Ishikawa (cell line): Measurements from ENCODE around the gene TBC1D2.

Source experiments
- CEBPB ChIP-seq: IDR thresholded peaks from 2 replicates; pipeline ENCODE4 v1.6.1; 2012
- CREB1 ChIP-seq: IDR thresholded peaks from 2 replicates; pipeline ENCODE4 v1.6.1; 2012; ENCODE audit warnings: low read depth
- EGR1 ChIP-seq: IDR thresholded peaks from 2 replicates; pipeline ENCODE4 v1.6.1; 2012
- EP300 ChIP-seq: IDR thresholded peaks from 2 replicates; pipeline ENCODE4 v1.6.1; 2012; ENCODE audit warnings: borderline replicate concordance
- MAX ChIP-seq: IDR thresholded peaks from 2 replicates; pipeline ENCODE4 v1.6.1; 2012
- TAF1 ChIP-seq: IDR thresholded peaks from 2 replicates; pipeline ENCODE4 v1.6.1; 2012; ENCODE audit warnings: low read depth, mild to moderate bottlenecking
- TCF12 ChIP-seq: IDR thresholded peaks from 2 replicates; pipeline ENCODE4 v1.6.1; 2012; ENCODE audit warnings: low read depth
- USF1 ChIP-seq: IDR thresholded peaks from 2 replicates; pipeline ENCODE4 v1.6.1; 2012
- YY1 ChIP-seq: IDR thresholded peaks from 2 replicates; pipeline ENCODE4 v1.6.1; 2012; ENCODE audit warnings: low read depth
- ZBTB7A ChIP-seq: IDR thresholded peaks from 2 replicates; pipeline ENCODE4 v1.6.1; 2012; ENCODE audit warnings: low read depth
- TF ChIP-seq, protein P1 (sequence below): IDR thresholded peaks from 2 replicates; pipeline ENCODE4 v1.6.1; 2012; ENCODE audit warnings: low read depth, mild to moderate bottlenecking

GRCh38 chr9:98164912-98165311 is 90.5 kb downstream of the TBC1D2 start:
- TF ChIP-seq USF1: no peak
- TF ChIP-seq EGR1: no peak
- TF ChIP-seq ZBTB7A: no peak
- TF ChIP-seq, protein P1, sequence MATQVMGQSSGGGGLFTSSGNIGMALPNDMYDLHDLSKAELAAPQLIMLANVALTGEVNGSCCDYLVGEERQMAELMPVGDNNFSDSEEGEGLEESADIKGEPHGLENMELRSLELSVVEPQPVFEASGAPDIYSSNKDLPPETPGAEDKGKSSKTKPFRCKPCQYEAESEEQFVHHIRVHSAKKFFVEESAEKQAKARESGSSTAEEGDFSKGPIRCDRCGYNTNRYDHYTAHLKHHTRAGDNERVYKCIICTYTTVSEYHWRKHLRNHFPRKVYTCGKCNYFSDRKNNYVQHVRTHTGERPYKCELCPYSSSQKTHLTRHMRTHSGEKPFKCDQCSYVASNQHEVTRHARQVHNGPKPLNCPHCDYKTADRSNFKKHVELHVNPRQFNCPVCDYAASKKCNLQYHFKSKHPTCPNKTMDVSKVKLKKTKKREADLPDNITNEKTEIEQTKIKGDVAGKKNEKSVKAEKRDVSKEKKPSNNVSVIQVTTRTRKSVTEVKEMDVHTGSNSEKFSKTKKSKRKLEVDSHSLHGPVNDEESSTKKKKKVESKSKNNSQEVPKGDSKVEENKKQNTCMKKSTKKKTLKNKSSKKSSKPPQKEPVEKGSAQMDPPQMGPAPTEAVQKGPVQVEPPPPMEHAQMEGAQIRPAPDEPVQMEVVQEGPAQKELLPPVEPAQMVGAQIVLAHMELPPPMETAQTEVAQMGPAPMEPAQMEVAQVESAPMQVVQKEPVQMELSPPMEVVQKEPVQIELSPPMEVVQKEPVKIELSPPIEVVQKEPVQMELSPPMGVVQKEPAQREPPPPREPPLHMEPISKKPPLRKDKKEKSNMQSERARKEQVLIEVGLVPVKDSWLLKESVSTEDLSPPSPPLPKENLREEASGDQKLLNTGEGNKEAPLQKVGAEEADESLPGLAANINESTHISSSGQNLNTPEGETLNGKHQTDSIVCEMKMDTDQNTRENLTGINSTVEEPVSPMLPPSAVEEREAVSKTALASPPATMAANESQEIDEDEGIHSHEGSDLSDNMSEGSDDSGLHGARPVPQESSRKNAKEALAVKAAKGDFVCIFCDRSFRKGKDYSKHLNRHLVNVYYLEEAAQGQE: no peak
- no peak for TF ChIP-seq YY1
- no peak for TF ChIP-seq TCF12
- TF ChIP-seq EP300: no peak
- TF ChIP-seq CEBPB: no peak
- TF ChIP-seq MAX: no peak
- no peak for TF ChIP-seq CREB1
- TF ChIP-seq TAF1: no peak
